IPS-18a (cell line): ENCODE measurements around the gene CFAP97D2.

Experiments
- H3K27ac ChIP-seq: one replicate; pipeline ENCODE4 v1.5.1; 2013; ENCODE audit warnings: low read length
- H3K27me3 ChIP-seq: one replicate; pipeline ENCODE4 v1.6.1; 2013; ENCODE audit warnings: mild to moderate bottlenecking, low read length; ENCODE audit not compliant: control insufficient read depth, insufficient read depth
- H3K36me3 ChIP-seq: one replicate; pipeline ENCODE4 v1.6.1; 2013; ENCODE audit warnings: low read depth, low read length; ENCODE audit not compliant: control insufficient read depth
- H3K4me1 ChIP-seq: one replicate; pipeline ENCODE4 v1.6.1; 2013; ENCODE audit warnings: low read depth, low read length; ENCODE audit not compliant: control insufficient read depth
- H3K4me3 ChIP-seq: one replicate; pipeline ENCODE4 v1.5.1; 2013; ENCODE audit warnings: low read length
- H3K9ac ChIP-seq: one replicate; pipeline ENCODE4 v1.6.1; 2013; ENCODE audit warnings: mild to moderate bottlenecking, low read length, moderate library complexity
- H3K9me3 ChIP-seq: one replicate; pipeline ENCODE4 v1.6.1; 2013; ENCODE audit warnings: low read depth, low read length; ENCODE audit not compliant: control insufficient read depth

The CFAP97D2 gene

DNA sequence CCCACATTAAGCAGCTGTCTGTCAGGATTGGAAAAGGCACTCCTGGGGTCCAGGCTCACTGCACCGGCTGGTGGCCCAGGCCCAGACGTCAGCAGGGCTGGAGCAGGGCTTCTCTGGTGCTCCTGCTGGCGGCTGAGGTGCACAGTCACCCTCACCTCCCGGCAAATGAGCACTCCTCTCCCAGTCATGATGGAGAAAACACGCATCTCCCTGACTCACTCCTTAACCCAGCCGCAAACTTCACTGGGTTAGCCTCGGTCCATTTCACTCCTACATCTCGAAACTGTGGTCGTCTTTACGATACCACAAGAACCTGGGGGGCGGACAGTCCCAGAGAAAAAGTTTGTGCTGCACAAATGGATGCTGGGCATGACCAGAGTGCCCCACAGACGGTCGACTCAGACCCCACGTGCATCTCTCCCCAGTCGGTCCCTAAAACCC is 43.3 kb upstream of the CFAP97D2 start:
- Histone ChIP-seq H3K4me1 (peaks cover 7% of the 10 kb centered on the region), H3K27ac (no peak overlapping the region), H3K4me3 (no peak overlapping the region), H3K9me3 (no peaks in the 10 kb centered on the region), H3K27me3 (peaks cover 11% of the 10 kb centered on the region), H3K36me3 (no peaks in the 10 kb centered on the region), H3K9ac (no peak overlapping the region)

DNA sequence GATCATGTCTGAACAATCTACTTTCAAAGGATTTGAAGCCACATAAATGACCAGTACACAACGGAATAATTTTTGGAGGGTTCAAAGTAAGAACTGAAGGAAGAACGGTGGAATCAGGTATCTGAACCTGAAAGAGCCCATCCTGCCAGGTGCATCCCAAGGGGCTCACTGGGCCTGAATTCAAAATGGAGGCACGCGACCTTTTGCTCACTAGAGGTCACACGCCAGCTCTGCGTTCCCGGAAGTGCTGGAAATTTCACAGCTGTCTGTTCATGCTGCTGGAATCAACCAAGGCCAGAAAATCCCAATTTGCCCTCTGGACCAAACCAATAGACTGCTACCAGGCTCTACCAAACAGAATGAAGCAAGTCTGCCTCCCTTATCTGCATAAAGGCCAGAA is 42.5 kb upstream of the CFAP97D2 start:
- Histone ChIP-seq H3K4me3 (no peak overlapping the region), H3K27ac (no peak overlapping the region), H3K4me1 (no peaks in the 10 kb centered on the region), H3K36me3 (no peaks in the 10 kb centered on the region), H3K27me3 (peaks cover 3% of the 10 kb centered on the region), H3K9ac (no peak overlapping the region), H3K9me3 (no peaks in the 10 kb centered on the region)

DNA sequence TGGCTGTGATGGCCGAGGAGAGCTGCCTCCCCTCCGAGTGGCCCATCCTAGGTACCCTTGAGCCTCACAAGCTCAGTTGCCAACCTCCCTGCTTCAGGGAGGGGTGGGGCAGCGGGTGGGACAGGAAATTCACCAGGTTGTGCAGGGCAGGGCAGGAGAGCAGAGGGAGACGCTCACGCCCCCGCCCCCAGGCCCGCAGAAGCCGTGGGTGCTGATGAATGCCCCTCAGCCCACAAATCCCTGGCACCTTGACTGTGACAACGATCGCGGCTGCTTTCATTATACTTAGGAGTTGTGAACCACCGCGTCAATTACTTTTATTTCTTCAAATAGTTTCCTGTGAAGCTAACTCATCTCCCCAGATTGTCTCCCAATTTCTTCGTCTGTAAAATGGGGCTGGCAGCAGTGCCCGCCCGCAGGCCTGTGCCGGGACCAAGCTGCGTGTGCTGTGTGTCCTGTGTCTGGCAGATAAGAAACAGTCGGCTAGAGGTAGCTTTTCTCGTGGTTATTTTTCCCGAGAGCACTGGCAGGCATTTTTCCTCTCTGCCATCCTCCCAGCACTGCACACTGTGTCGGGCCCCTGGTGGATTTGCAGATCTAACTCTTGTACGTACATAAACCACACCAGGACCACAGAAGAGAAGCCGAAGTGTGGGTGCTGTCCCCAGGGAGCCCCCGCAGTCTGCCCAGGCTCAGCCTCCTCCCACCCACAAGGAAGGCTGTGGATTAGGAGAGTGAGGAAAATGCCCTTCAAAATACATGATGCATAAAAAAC is 38.7 kb upstream of the CFAP97D2 start:
- Histone ChIP-seq H3K9ac (no peak overlapping the region), H3K4me1 (no peaks in the 10 kb centered on the region), H3K27ac (no peak overlapping the region), H3K4me3 (no peak overlapping the region), H3K27me3 (no peaks in the 10 kb centered on the region), H3K9me3 (no peaks in the 10 kb centered on the region), H3K36me3 (no peaks in the 10 kb centered on the region)

DNA sequence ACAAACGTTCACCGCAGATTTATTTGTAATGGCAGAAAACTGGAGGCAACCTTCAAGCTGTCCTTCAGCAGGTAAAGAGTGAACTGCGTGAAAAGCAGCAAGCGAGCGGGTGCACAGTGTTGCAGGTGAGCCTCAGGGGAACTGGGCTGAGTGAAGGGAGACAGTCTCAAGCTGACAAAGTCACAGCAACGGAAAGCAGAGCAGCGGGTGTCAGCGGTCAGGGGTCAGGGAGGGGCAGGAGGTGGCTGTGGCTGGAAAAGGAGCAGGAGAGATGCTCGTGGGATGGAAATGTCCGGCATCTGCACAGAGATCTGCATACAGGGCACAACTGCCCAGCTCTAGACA is 38.2 kb upstream of the CFAP97D2 start:
- H3K9me3 ChIP-seq = no peaks in the 10 kb centered on the region
- H3K9ac ChIP-seq = no peak overlapping the region
- H3K4me1 ChIP-seq = no peaks in the 10 kb centered on the region
- H3K36me3 ChIP-seq = no peaks in the 10 kb centered on the region
- H3K4me3 ChIP-seq = no peak overlapping the region
- H3K27ac ChIP-seq = no peak overlapping the region
- no peaks in the 10 kb centered on the region for H3K27me3 ChIP-seq

DNA sequence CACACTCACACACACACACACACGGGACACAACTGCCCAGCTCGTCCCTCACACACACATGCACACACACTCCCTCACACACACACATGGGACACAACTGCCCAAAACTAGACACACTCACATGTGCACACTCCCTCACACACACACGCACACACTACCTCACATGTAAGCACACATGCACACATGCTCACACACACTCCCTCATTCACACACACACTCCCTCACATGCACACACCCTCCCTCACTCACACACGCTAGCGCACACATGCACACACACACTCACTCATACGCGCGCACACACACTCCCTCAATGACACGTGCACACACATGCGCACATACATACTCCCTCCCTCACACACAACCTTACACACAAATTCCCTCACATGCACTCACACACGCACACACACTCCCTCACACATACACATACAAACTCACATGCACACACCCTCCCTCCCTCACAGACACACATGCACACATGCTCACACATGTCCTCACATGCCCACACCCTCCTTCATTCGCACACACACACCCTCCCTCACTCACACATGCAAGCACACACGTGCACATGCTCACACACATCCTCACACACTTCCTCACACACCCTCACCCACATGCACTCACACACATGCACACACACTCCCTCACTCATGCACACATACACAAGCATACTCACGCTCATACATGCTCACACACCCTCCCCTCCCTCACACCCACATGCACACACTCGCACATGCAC is 37.6 kb upstream of the CFAP97D2 start:
- Histone ChIP-seq H3K9me3 (no peaks in the 10 kb centered on the region), H3K4me1 (no peaks in the 10 kb centered on the region), H3K27me3 (no peaks in the 10 kb centered on the region), H3K27ac (no peak overlapping the region), H3K9ac (no peak overlapping the region), H3K4me3 (no peak overlapping the region), H3K36me3 (no peaks in the 10 kb centered on the region)

DNA sequence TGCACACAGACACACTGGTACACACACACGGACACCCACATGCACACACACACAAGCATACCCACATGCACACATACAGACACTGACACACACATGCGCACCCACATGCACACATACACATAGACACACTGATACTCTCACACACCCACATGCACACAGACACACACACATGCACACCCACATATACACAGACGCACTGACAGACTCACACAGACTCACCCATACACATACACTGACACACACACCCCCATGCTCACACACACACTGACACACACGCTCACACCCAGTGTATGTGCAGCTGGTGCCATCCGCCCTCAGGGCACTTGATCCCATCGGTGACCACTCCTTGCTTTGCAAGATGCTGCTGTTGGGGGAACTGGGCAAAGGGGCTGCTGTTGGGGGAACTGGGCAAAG is 36.9 kb upstream of the CFAP97D2 start:
- H3K9me3 ChIP-seq = no peaks in the 10 kb centered on the region
- H3K27ac ChIP-seq = no peak overlapping the region
- no peaks in the 10 kb centered on the region for H3K36me3 ChIP-seq
- H3K4me3 ChIP-seq = no peak overlapping the region
- H3K9ac ChIP-seq = no peak overlapping the region
- H3K27me3 ChIP-seq = no peaks in the 10 kb centered on the region
- H3K4me1 ChIP-seq = no peaks in the 10 kb centered on the region

DNA sequence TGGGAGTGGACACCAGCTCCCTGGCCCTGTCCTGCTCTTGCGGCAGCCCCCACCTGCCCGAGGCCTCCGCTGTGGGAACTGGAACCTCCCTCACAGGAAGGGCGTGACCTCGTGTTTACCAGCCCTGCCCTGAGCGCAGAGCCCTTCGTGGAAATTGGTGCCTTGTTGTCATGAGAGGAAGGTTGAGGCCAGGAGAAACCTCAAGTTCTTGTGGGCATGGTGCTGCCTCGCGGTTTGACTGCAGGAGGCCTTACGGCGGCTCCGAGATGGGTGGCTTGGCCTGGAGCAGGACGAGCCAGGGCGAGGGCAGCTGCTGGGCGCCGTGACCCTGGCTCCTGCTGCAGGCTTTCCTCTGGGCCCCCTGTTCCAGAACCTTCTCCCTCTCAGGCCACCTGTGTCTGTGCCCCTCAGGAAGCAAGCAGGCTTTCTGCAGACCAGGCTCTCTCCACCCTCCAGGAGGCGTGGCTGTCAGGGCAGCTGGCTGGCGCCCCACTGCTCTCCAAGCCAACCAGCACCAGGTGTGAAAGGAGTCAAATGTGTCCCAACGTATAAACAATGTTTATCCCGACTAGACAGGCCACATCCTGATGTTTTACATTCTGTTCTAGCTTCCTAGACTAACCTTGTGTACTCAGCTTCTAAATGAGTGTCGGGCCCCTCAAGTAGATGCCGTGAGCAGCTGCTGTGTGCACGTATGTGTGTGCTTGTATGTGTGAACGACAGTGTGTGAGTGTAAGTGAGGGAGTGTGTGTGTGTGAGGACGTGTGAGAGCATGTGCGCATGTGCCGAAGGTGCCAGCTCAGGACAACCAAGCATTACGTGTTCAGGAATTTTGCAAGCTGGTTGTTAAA is 36.2 kb upstream of the CFAP97D2 start:
- no peaks in the 10 kb centered on the region for H3K4me1 ChIP-seq
- H3K36me3 ChIP-seq = no peaks in the 10 kb centered on the region
- no peak overlapping the region for H3K4me3 ChIP-seq
- H3K27ac ChIP-seq = no peak overlapping the region
- H3K9ac ChIP-seq = no peak overlapping the region
- no peaks in the 10 kb centered on the region for H3K9me3 ChIP-seq
- no peaks in the 10 kb centered on the region for H3K27me3 ChIP-seq

DNA sequence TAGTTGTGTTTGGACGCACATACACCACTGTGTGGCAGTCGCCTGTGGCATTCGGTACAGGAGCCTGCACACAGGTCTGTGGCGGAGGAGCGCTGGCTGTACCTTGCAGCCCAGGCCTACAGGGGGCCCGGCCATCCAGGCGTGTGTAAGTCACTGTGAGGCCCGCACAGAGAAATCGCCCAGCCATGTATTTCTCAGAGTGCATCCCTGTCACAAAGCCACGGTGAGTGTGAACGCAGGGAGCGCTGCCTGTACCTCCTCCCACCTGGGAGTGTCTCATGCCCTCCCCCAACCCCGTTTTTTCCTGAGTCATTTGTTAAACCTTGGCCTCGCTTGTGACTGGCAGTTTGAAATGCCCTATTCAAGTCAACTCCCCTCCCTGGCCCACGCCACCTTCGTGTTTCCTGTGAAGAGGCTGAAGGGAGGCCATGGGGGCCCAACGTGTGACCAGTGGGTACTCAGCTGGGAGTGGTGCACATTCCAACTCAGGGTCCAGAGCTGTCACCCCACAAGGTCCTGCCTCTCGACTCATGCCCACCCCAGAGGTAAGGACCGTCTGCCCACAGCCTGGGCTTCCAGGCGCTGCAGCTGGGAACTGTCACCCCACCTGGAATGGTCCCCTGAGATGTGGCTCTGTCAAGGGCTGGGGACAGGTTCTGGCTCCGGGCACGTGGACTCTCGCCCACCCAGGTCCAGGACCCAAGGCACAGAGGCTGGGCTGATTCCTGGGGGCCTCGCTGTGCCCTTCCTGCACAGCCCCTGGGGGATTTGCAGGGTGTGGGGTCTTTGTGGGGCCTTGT is 35.1 kb upstream of the CFAP97D2 start:
- Histone ChIP-seq H3K4me3 (no peak overlapping the region), H3K4me1 (no peaks in the 10 kb centered on the region), H3K27me3 (no peaks in the 10 kb centered on the region), H3K27ac (no peak overlapping the region), H3K9ac (no peak overlapping the region), H3K9me3 (no peaks in the 10 kb centered on the region), H3K36me3 (no peaks in the 10 kb centered on the region)

DNA sequence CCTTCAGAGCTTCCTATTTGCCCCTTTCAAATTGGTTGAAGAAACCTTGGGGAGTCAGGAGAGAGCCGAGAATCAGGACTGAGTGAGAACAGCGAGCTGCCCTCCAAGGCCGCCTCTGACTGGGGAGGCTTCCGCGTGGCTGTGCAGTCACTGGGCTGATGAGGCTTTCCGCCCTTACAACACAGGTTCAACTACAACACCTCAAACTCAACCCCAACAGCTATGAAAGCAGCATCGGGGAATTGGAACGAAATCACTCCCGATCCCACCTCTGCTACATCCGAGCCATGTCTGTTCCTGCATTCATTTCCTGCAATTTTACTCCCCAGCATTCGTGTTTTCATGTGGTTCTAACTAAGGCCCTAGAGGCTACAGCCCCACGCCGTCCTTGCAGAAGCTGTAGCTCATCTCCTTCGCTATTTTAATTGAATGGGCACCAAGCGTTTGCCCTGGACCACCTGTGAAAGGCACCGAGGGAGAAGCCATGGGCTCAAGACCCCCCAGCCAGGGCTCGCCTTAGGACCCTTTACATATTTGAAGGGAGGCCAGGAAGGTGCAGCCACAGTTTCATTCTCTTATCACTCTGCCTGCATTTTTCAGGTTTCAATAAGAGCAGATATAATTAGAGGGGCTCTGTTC is 34.3 kb upstream of the CFAP97D2 start:
- Histone ChIP-seq H3K27ac (no peak overlapping the region), H3K27me3 (no peaks in the 10 kb centered on the region), H3K4me1 (no peaks in the 10 kb centered on the region), H3K9ac (no peak overlapping the region), H3K36me3 (no peaks in the 10 kb centered on the region), H3K9me3 (no peaks in the 10 kb centered on the region), H3K4me3 (no peak overlapping the region)

DNA sequence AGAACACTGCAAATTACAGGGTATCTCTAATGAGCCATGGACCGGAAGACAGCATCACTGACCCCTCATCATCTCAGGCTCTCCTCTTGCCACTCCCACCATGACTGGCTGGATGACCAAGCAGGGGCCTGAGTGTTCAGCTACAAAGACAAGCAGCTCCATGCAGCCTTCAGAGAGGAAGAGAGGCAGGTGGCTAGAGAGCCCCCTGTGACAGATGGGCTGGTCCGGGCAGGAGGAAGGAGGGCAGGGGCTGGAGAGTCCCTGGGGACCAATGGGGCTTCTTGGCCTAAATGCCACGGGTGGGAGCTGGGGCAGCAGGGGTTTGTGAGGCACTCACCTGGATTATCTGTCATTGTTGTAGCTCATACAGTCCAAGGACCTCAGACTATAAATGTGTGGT is 33.8 kb upstream of the CFAP97D2 start:
- Histone ChIP-seq H3K4me3 (no peak overlapping the region), H3K9ac (no peak overlapping the region), H3K9me3 (no peaks in the 10 kb centered on the region), H3K4me1 (no peaks in the 10 kb centered on the region), H3K27me3 (no peaks in the 10 kb centered on the region), H3K36me3 (no peaks in the 10 kb centered on the region), H3K27ac (no peak overlapping the region)
